GM23338 (cell line): Measurements from ENCODE around the gene RGL3. TPM values are rescaled to one million over a fixed set of nuclear protein-coding genes. Genes with fewer than 3 reads are reported as not detected.
"Not testable (repeated sequence)": the region's sequence is repeated elsewhere in the genome, so short reads cannot be mapped to it uniquely, and the experiment has no call there.

Experiments
- ATAC-seq: fragments of 200-7000 bp; cut with Tn5 transposase; 3 replicates; pipeline ENCODE4 v1.9.1; 2020
- DNase-seq: peaks from one replicate; pipeline ENCODE4 v3.0.0-alpha.2; 2015; ENCODE audit warnings: low spot score
- H2AFZ ChIP-seq: fragments of 200-600 bp; sonication (generic); 2 replicates; pipeline ENCODE4 v1.8.0; 2016; ENCODE audit warnings: antibody characterized with exemption, mild to moderate bottlenecking, moderate library complexity
- H3F3A ChIP-seq: fragments of 200-600 bp; sonication (generic); replicated peaks from 2 replicates; pipeline ENCODE4 v1.8.0; 2017; ENCODE audit warnings: antibody characterized with exemption, mixed run types, low read depth
- H3K27ac ChIP-seq: fragments of 200-600 bp; sonication (generic); 2 replicates; pipeline ENCODE4 v1.6.1; 2016; ENCODE audit warnings: low read depth
- H3K27me3 ChIP-seq: fragments of 200-600 bp; sonication (generic); 2 replicates; pipeline ENCODE4 v1.8.0; 2016; ENCODE audit warnings: mild to moderate bottlenecking, mixed run types, moderate library complexity; ENCODE audit not compliant: insufficient read depth
- H3K36me3 ChIP-seq: fragments of 200-600 bp; sonication (generic); 2 replicates; pipeline ENCODE4 v1.8.0; 2016; ENCODE audit warnings: mild to moderate bottlenecking; ENCODE audit not compliant: insufficient read depth
- H3K4me1 ChIP-seq: fragments of 200-600 bp; sonication (generic); 2 replicates; pipeline ENCODE4 v1.8.0; 2016; ENCODE audit warnings: mild to moderate bottlenecking, moderate library complexity; ENCODE audit not compliant: insufficient read depth
- H3K4me2 ChIP-seq: fragments of 200-600 bp; sonication (generic); 2 replicates; pipeline ENCODE4 v1.7.1; 2017; ENCODE audit warnings: mixed run types
- H3K4me3 ChIP-seq: fragments of 200-600 bp; sonication (generic); 2 replicates; pipeline ENCODE4 v1.6.1; 2016; ENCODE audit warnings: mixed run types
- H3K79me2 ChIP-seq: fragments of 200-600 bp; sonication (generic); replicated peaks from 2 replicates; pipeline ENCODE4 v1.8.0; 2017; ENCODE audit warnings: mild to moderate bottlenecking; ENCODE audit not compliant: insufficient read depth
- H3K9me2 ChIP-seq: fragments of 200-600 bp; sonication (generic); 2 replicates; pipeline ENCODE4 v1.8.0; 2017; ENCODE audit not compliant: insufficient read depth
- H4K20me1 ChIP-seq: fragments of 200-600 bp; sonication (generic); replicated peaks from 2 replicates; pipeline ENCODE4 v1.8.0; 2017; ENCODE audit warnings: mild to moderate bottlenecking; ENCODE audit not compliant: insufficient read depth
- H3K27ac Mint-ChIP-seq: 2 replicates; pipeline ENCODE4 v1.8.0; 2020; ENCODE audit warnings: inconsistent platforms, mild to moderate bottlenecking, moderate library complexity, mixed read lengths
- H3K27me3 Mint-ChIP-seq: 3 replicates; pipeline ENCODE4 v1.8.0; 2022; ENCODE audit warnings: low read depth, mild to moderate bottlenecking, moderate library complexity, mixed read lengths, inconsistent platforms; ENCODE audit not compliant: insufficient read depth, poor library complexity
- H3K36me3 Mint-ChIP-seq: 3 replicates; pipeline ENCODE4 v1.8.0; 2021; ENCODE audit warnings: low read depth, mild to moderate bottlenecking, inconsistent platforms, moderate library complexity, mixed read lengths
- H3K4me1 Mint-ChIP-seq: 3 replicates; pipeline ENCODE4 v1.8.0; 2020; ENCODE audit warnings: mild to moderate bottlenecking, inconsistent platforms, mixed read lengths
- H3K4me3 Mint-ChIP-seq: 3 replicates; pipeline ENCODE4 v1.8.0; 2021; ENCODE audit warnings: moderate library complexity, mild to moderate bottlenecking, inconsistent platforms, mixed read lengths
- H3K9me3 Mint-ChIP-seq: 3 replicates; pipeline ENCODE4 v1.8.0; 2020; ENCODE audit warnings: moderate library complexity, mild to moderate bottlenecking, inconsistent platforms, mixed read lengths
- CREB1 ChIP-seq: fragments of 250-450 bp; sonication (Bioruptor Pico); IDR thresholded peaks from 2 replicates; pipeline ENCODE4 v1.5.0; 2020; ENCODE audit warnings: low read depth, mild to moderate bottlenecking, moderate library complexity
- CTCF ChIP-seq, 2 experiments: fragments of 200-600 bp in 1 of 2; sonication (generic) in 1 of 2; conservative IDR thresholded peaks; 2 replicates each; pipeline versions ENCODE4 v1.5.1 to v1.6.1; 2016 to 2017; ENCODE audit warnings: antibody characterized with exemption in 2 of 2, low read depth in 2 of 2, mild to moderate bottlenecking in 2 of 2, moderate library complexity in 1 of 2
- EZH2 ChIP-seq: fragments of 200-600 bp; sonication (generic); IDR thresholded peaks from one replicate; pipeline ENCODE4 v1.8.0; 2017; ENCODE audit warnings: antibody characterized with exemption, mild to moderate bottlenecking, low read depth; ENCODE audit not compliant: unreplicated experiment
- EZH2phosphoT487 ChIP-seq: fragments of 200-600 bp; sonication (generic); IDR thresholded peaks from one replicate; pipeline ENCODE4 v1.8.1; 2018; ENCODE audit warnings: antibody characterized with exemption; ENCODE audit not compliant: unreplicated experiment
- JUNB ChIP-seq: IDR thresholded peaks from one replicate; pipeline ENCODE4 v1.6.1; 2016; ENCODE audit warnings: antibody characterized with exemption; ENCODE audit not compliant: unreplicated experiment
- POLR2AphosphoS5 ChIP-seq: IDR thresholded peaks from 2 replicates; pipeline ENCODE4 v1.6.1; 2016; ENCODE audit warnings: antibody characterized with exemption, low read depth
- STAT1 ChIP-seq: IDR thresholded peaks from one replicate; pipeline ENCODE4 v1.6.1; 2016; ENCODE audit warnings: antibody characterized with exemption; ENCODE audit not compliant: unreplicated experiment
- ZNF114 ChIP-seq: fragments of 250-450 bp; sonication (Bioruptor Pico); IDR thresholded peaks from 2 replicates; pipeline ENCODE4 v1.5.0; 2020; ENCODE audit warnings: mild to moderate bottlenecking, moderate library complexity
- polyA plus RNA-seq: library from polyadenylated mRNA; unstranded; fragments of >200 nt; fragmentation: Nextera tagmentation; extraction: Ambion mirVana; gene quantifications from 2 replicates; pipeline ENCODE4 v1.2.1, GENCODE V29; 2016
- total RNA-seq: library from RNA; depleted of rRNA; stranded (reverse); fragments of >200 nt; shearing (Covaris generic); gene quantifications from 2 replicates; pipeline ENCODE4 v1.2.3, GENCODE V29; 2014
- TF ChIP-seq, protein P1 (sequence below): IDR thresholded peaks from one replicate; pipeline ENCODE4 v1.6.1; 2018; ENCODE audit warnings: antibody characterized with exemption; ENCODE audit not compliant: unreplicated experiment
- TF ChIP-seq, protein P2 (sequence below): IDR thresholded peaks from 2 replicates; pipeline ENCODE4 v1.6.1; 2016; ENCODE audit warnings: antibody characterized with exemption

RGL3 gene
- total and polyA plus RNA-seq, 2 experiments from 2014 or later: 48.8 to 49.4 TPM

- TF ChIP-seq, protein P1, sequence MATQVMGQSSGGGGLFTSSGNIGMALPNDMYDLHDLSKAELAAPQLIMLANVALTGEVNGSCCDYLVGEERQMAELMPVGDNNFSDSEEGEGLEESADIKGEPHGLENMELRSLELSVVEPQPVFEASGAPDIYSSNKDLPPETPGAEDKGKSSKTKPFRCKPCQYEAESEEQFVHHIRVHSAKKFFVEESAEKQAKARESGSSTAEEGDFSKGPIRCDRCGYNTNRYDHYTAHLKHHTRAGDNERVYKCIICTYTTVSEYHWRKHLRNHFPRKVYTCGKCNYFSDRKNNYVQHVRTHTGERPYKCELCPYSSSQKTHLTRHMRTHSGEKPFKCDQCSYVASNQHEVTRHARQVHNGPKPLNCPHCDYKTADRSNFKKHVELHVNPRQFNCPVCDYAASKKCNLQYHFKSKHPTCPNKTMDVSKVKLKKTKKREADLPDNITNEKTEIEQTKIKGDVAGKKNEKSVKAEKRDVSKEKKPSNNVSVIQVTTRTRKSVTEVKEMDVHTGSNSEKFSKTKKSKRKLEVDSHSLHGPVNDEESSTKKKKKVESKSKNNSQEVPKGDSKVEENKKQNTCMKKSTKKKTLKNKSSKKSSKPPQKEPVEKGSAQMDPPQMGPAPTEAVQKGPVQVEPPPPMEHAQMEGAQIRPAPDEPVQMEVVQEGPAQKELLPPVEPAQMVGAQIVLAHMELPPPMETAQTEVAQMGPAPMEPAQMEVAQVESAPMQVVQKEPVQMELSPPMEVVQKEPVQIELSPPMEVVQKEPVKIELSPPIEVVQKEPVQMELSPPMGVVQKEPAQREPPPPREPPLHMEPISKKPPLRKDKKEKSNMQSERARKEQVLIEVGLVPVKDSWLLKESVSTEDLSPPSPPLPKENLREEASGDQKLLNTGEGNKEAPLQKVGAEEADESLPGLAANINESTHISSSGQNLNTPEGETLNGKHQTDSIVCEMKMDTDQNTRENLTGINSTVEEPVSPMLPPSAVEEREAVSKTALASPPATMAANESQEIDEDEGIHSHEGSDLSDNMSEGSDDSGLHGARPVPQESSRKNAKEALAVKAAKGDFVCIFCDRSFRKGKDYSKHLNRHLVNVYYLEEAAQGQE: no peak
- peak; percentile 97 for TF ChIP-seq POLR2AphosphoS5
- no peak for TF ChIP-seq JUNB
- peak; percentile 93 for TF ChIP-seq CREB1 (CRISPR knock-in tag)
- TF ChIP-seq, protein P2, sequence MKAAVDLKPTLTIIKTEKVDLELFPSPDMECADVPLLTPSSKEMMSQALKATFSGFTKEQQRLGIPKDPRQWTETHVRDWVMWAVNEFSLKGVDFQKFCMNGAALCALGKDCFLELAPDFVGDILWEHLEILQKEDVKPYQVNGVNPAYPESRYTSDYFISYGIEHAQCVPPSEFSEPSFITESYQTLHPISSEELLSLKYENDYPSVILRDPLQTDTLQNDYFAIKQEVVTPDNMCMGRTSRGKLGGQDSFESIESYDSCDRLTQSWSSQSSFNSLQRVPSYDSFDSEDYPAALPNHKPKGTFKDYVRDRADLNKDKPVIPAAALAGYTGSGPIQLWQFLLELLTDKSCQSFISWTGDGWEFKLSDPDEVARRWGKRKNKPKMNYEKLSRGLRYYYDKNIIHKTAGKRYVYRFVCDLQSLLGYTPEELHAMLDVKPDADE: peak; percentile 97
- no peak for TF ChIP-seq EZH2
- peak; percentile 72 to 76 for TF ChIP-seq CTCF (conservative IDR thresholded peaks at IDR 0.05; ENCODE audit: low read depth in 2 of 2)
- peak; percentile 68; the same call in 1 of the 2 replicates for TF ChIP-seq ZNF114
- TF ChIP-seq EZH2phosphoT487: no peak
Observed at GRCh38 chr19:11435057-11435832, 16.1 kb upstream of the RGL3 start, which contains the start of the genes ODAD3 and PRKCSH (continued).

DNA sequence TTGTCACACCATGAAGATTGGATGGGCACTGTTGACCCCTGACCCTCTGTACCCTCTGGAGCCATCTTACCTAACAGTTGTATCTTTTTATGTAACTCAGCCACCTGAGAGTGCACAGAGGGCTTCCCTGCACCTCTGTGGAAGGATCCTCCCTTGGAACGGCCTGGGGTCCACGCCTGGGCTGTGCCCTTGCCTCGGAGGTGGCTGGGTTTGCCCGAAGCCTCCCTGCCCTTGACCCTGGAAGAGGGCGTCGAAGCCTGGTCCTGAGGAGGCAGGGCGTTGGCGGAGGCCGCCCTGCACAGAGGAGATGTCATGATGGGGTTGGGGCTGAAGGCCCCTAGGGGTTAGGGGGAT lies 15.6 kb upstream of the RGL3 start:
- ATAC-seq: peak; percentile 24; the same call in 2 of the 3 replicates
- H3K27me3 Mint-ChIP-seq: peaks cover 16% of the 10 kb centered on the region
- Histone ChIP-seq H3K4me1 (peaks cover 11% of the 10 kb centered on the region; the same call in 1 of the 2 replicates), H3K9me2 (no peaks in the 10 kb centered on the region), H3K27ac (no peak overlapping the region), H4K20me1 (no peaks in the 10 kb centered on the region), H3F3A (peaks cover 5% of the 10 kb centered on the region; the same call in 1 of the 2 replicates), H3K36me3 (peaks cover 22% of the 10 kb centered on the region), H3K27me3 (no peaks in the 10 kb centered on the region), H3K4me2 (peak overlapping the region; percentile 79), H2AFZ (peak overlapping the region; percentile 72), H3K79me2 (peaks cover 19% of the 10 kb centered on the region), H3K4me3 (peak overlapping the region; percentile 51)
- peak overlapping the region; percentile 99 for H3K4me3 Mint-ChIP-seq
- H3K4me1 Mint-ChIP-seq: peaks cover 6% of the 10 kb centered on the region; the same call in 2 of the 3 replicates
- H3K27ac Mint-ChIP-seq: no peak overlapping the region
- H3K9me3 Mint-ChIP-seq: no peaks in the 10 kb centered on the region
- no peak for TF ChIP-seq JUNB
- no peak for TF ChIP-seq POLR2AphosphoS5
- no peak for TF ChIP-seq CTCF (conservative IDR thresholded peaks at IDR 0.05; ENCODE audit: low read depth in 2 of 2)
- no peak for TF ChIP-seq ZNF114
- no peak for TF ChIP-seq CREB1 (CRISPR knock-in tag)
- TF ChIP-seq EZH2phosphoT487: no peak
- TF ChIP-seq, protein P2: no peak
- TF ChIP-seq STAT1: no peak
- H3K36me3 Mint-ChIP-seq: peaks cover 40% of the 10 kb centered on the region
- DNase-seq: no peak

- Histone ChIP-seq H3K79me2 (peaks cover 19% of the 10 kb centered on the region), H3K4me1 (peaks cover 11% of the 10 kb centered on the region; the same call in 1 of the 2 replicates), H3K36me3 (peaks cover 14% of the 10 kb centered on the region)
- H3K4me3 ChIP-seq, H2AFZ ChIP-seq, H3K27ac Mint-ChIP-seq, H4K20me1 ChIP-seq, H3K4me2 ChIP-seq, DNase-seq, ATAC-seq, H3K4me1 Mint-ChIP-seq, H3K27ac ChIP-seq, H3K4me3 Mint-ChIP-seq, H3K9me3 Mint-ChIP-seq, H3K27me3 ChIP-seq, H3F3A ChIP-seq, H3K9me2 ChIP-seq: not testable (repeated sequence)
- H3K27me3 Mint-ChIP-seq: peaks cover 16% of the 10 kb centered on the region
- peaks cover 31% of the 10 kb centered on the region for H3K36me3 Mint-ChIP-seq
Observed at GRCh38 chr19:11433526-11433925, 14.4 kb upstream of the RGL3 start.
